K562 (cell line): ENCODE results near the gene BGLAP. TPM values are rescaled to one million over a fixed set of nuclear protein-coding genes. Genes with fewer than 3 reads are reported as not detected.

Experiments used
- ATAC-seq: fragments of 200-7000 bp; cut with Tn5 transposase; 3 replicates; pipeline ENCODE4 v1.9.1; 2020; ENCODE audit warnings: moderate library complexity
- BruUV-seq: library from RNA; stranded (reverse); fragments of 400-500 nt; replicated peaks from 2 replicates; lab custom pipeline; 2021; lab: Mats Ljungman, UMichigan
- CTCF ChIA-PET: fragments of 300-600 bp; formaldehyde crosslinking; extraction: SDS; loops from one replicate; lab custom pipeline; 2021; ENCODE audit warnings: low intra/inter-chr PET ratio; lab: Yijun Ruan, JAX
- POLR2A ChIA-PET: fragments of 300-600, 350-650 bp; sonication (Branson Sonifier 250); formaldehyde crosslinking; extraction: SDS; loops from one replicate; lab custom pipeline; 2021; ENCODE audit warnings: antibody characterized with exemption, inconsistent platforms; lab: Yijun Ruan, JAX
- DNase-seq, 4 experiments: peaks; one replicate each; pipeline versions ENCODE4 v3.0.0 to v3.0.0-alpha.2; 2011 to 2018; ENCODE audit warnings: low spot score in 3 of 4, mixed read lengths in 3 of 4; ENCODE audit errors: extremely low read depth in 1 of 4
- FAIRE-seq: peaks from 2 replicates; lab custom pipeline; 2011; peaks lifted over from hg19 to GRCh38; lab: Jason Lieb, UNC
- H2AFZ ChIP-seq: 2 replicates; pipeline ENCODE4 v1.6.0; 2011; ENCODE audit warnings: low read depth, low read length, control low read depth, inconsistent platforms
- H3K27ac ChIP-seq: fragments of 200-600 bp; 3 replicates; pipeline ENCODE4 v1.8.0; 2011; ENCODE audit warnings: low read depth, mild to moderate bottlenecking, control low read depth, inconsistent platforms, low read length, moderate library complexity, mixed read lengths; ENCODE audit errors: extremely low read depth
- H3K27me3 ChIP-seq, 2 experiments: fragments of 300-600 bp in 1 of 2; 2 replicates in 1 of 2; 3 replicates in 1 of 2; pipeline versions ENCODE4 v1.6.0 to v1.8.0; 2011; ENCODE audit warnings: inconsistent platforms in 2 of 2, low read length in 2 of 2, mild to moderate bottlenecking in 1 of 2, mixed read lengths in 1 of 2, moderate library complexity in 1 of 2; ENCODE audit not compliant: control insufficient read depth in 2 of 2, insufficient read depth in 2 of 2
- H3K36me3 ChIP-seq: fragments of 300-600 bp; 3 replicates; pipeline ENCODE4 v1.8.0; 2011; ENCODE audit warnings: mild to moderate bottlenecking, low read length, inconsistent platforms; ENCODE audit not compliant: control insufficient read depth, insufficient read depth
- H3K4me1 ChIP-seq, 2 experiments: fragments of 200-600 bp in 1 of 2; replicated peaks in 1 of 2; 2 replicates in 1 of 2; 3 replicates in 1 of 2; pipeline versions ENCODE4 v1.5.1 to v1.8.0; 2011; ENCODE audit warnings: inconsistent platforms in 2 of 2, low read length in 2 of 2, mild to moderate bottlenecking in 1 of 2, mixed read lengths in 1 of 2, moderate library complexity in 1 of 2; ENCODE audit not compliant: control insufficient read depth in 2 of 2, insufficient read depth in 2 of 2
- H3K4me2 ChIP-seq: 2 replicates; pipeline ENCODE4 v1.6.1; 2011; ENCODE audit warnings: low read length, control low read depth, inconsistent platforms, mixed read lengths; ENCODE audit not compliant: insufficient read depth
- H3K4me3 ChIP-seq: fragments of 200-600 bp; sonication (generic), shearing (Covaris generic); 2 replicates; pipeline ENCODE4 v1.5.1; 2016; ENCODE audit warnings: control low read depth, inconsistent platforms
- H3K79me2 ChIP-seq: fragments of 200-600 bp; 3 replicates; pipeline ENCODE4 v1.8.0; 2011; ENCODE audit warnings: low read length, inconsistent platforms; ENCODE audit not compliant: control insufficient read depth, insufficient read depth
- H3K9ac ChIP-seq, 2 experiments: 2 replicates each; pipeline versions ENCODE4 v1.6.0 to v1.6.1; 2011; ENCODE audit warnings: low read depth in 2 of 2, low read length in 2 of 2, control low read depth in 1 of 2, inconsistent platforms in 1 of 2, mild to moderate bottlenecking in 1 of 2, mixed read lengths in 1 of 2; ENCODE audit not compliant: insufficient read depth in 1 of 2
- H3K9me1 ChIP-seq: one replicate; pipeline ENCODE4 v1.6.0; 2011; ENCODE audit warnings: inconsistent platforms, mild to moderate bottlenecking, low read length, moderate library complexity; ENCODE audit not compliant: control insufficient read depth, insufficient read depth
- H3K9me3 ChIP-seq: replicated peaks from 2 replicates; pipeline ENCODE4 v1.5.1; 2011; ENCODE audit warnings: low read depth, low read length, inconsistent platforms; ENCODE audit not compliant: control insufficient read depth, insufficient read depth
- H4K20me1 ChIP-seq: replicated peaks from 2 replicates; pipeline ENCODE4 v1.6.1; 2011; ENCODE audit warnings: low read length, inconsistent platforms, mixed read lengths; ENCODE audit not compliant: control insufficient read depth, insufficient read depth
- BHLHE40 ChIP-seq: IDR thresholded peaks from 2 replicates; pipeline ENCODE4 v1.6.1; 2011; ENCODE audit warnings: low read length, improper control_type of control experiment
- DACH1 ChIP-seq: fragments of 450-650 bp; IDR thresholded peaks from 2 replicates; pipeline ENCODE4 v1.6.1; 2018; ENCODE audit not compliant: partially characterized antibody
- HIVEP1 ChIP-seq: fragments of 250-450 bp; sonication (Bioruptor Pico); IDR thresholded peaks from 2 replicates; pipeline ENCODE4 v1.4.0; 2020; ENCODE audit warnings: mild to moderate bottlenecking
- MAZ ChIP-seq, 2 experiments: fragments of 450-650 bp in 1 of 2; sonication (generic) in 1 of 2; formaldehyde crosslinking; IDR thresholded peaks in 1 of 2; conservative IDR thresholded peaks in 1 of 2; 2 replicates each; pipeline versions ENCODE4 v1.4.0 to v1.5.0; 2020; ENCODE audit warnings: mild to moderate bottlenecking in 1 of 2, missing genetic modification reagents in 1 of 2
- PURB ChIP-seq: sonication (generic); formaldehyde crosslinking; IDR thresholded peaks from 2 replicates; pipeline ENCODE4 v1.9.0; 2021; ENCODE audit warnings: low read depth, mild to moderate bottlenecking, missing genetic modification reagents
- SMARCA5 ChIP-seq: fragments of 450-650 bp; IDR thresholded peaks from 2 replicates; pipeline ENCODE4 v1.6.1; 2016
- WGBS: fragments of 100-300 bp; shearing (Covaris generic); methylation state at CpG from one replicate; pipeline ENCODE4 v1.1.6; 2016; ENCODE audit warnings: low coverage, mixed read lengths; ENCODE audit not compliant: insufficient coverage; ENCODE audit errors: missing lambda C conversion rate; 5-methylcytosine and 5-hydroxymethylcytosine counted together
- in situ Hi-C: fragments of 300-500 bp; cut with MboI; formaldehyde crosslinking; loops from 4 replicates; pipeline ENCODE4 v1.15.0; 2018; ENCODE audit warnings: inconsistent platforms, mixed read lengths
- intact Hi-C: fragments of 100-400 bp; cut with micrococcal nuclease; formaldehyde crosslinking; loops from 2 replicates; pipeline ENCODE4 v1.14.2; 2022
- polyA plus RNA-seq, 8 experiments: library from polyadenylated mRNA; depleted of rRNA in 4 of 8; stranded (reverse) in 5 of 8; unstranded in 3 of 8; fragments of >200 nt; fragmentation: Nextera tagmentation in 2 of 8; fragmentation: Illumina TruSeq in 1 of 8; extraction: Ambion mirVana in 2 of 8; extraction: Trizol in 1 of 8; gene quantifications; 2 replicates each; pipeline versions ENCODE4 v1.2.1 to v1.2.3, GENCODE V29; 2011 to 2014; ENCODE audit warnings: inconsistent platforms in 1 of 8, missing spikeins in 1 of 8
- total RNA-seq, 7 experiments: library from RNA; depleted of rRNA in 6 of 7; stranded (reverse); fragments of >200 nt in 6 of 7; fragmentation: Illumina TruSeq in 2 of 7; extraction: Trizol in 2 of 7; gene quantifications; 2 replicates each; pipeline versions ENCODE4 v1.2.1 to v1.2.3, GENCODE V29; 2011 to 2021; ENCODE audit warnings: low replicate concordance in 1 of 7
- TF ChIP-seq, protein P1 (sequence below), 2 experiments: fragments of 250-450 bp in 1 of 2; fragments of 450-650 bp in 1 of 2; sonication (Bioruptor Pico) in 1 of 2; IDR thresholded peaks; 2 replicates each; pipeline versions ENCODE4 v1.6.1 to v1.8.0; 2016 to 2021; ENCODE audit warnings: mild to moderate bottlenecking in 2 of 2, moderate library complexity in 2 of 2, missing compliant biosample characterization in 1 of 2, missing genetic modification characterization in 1 of 2
- TF ChIP-seq, protein P2 (sequence below), 2 experiments: fragments of 450-650 bp in 1 of 2; IDR thresholded peaks; 2 replicates each; pipeline ENCODE4 v1.6.1; 2011 to 2017; ENCODE audit warnings: low read depth in 2 of 2, antibody characterized with exemption in 1 of 2, borderline replicate concordance in 1 of 2, low read length in 1 of 2, mild to moderate bottlenecking in 1 of 2, mixed read lengths in 1 of 2; ENCODE audit not compliant: control insufficient read depth in 1 of 2
- TF ChIP-seq, protein P3 (sequence below): sonication (generic); formaldehyde crosslinking; IDR thresholded peaks from 2 replicates; pipeline ENCODE4 v1.8.0; 2022; ENCODE audit warnings: missing genetic modification reagents, mild to moderate bottlenecking, moderate library complexity, borderline replicate concordance

Gene BGLAP
- total and polyA plus RNA-seq, 9 of the 15 experiments (the other 6 are each of a cell fraction or from before 2014, with no cell fraction given), result 0.15 to 1.4 (median 0.28) TPM; not detected in 3

DNA sequence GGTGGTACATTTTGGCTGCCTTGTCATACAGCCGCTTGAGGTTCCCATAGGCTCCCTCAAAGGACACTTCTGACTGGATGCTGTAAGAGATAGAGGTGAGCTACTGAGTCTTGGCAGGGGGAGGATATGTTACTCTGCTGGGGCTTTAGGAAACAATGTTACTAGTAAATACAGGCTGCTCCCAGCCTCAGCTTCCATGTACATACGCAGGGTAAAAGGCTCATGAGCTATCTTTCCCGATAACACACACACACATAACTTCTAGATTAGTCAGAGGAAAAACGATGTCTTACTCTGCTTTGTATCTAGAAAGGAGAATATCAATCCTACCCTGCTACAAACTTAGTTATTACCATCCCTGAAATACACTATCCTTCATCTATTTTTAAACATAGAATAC lies 26.4 kb downstream of the BGLAP start:
- Histone ChIP-seq H3K4me1 (no peaks in the 10 kb centered on the region), H3K27ac (no peak overlapping the region), H3K4me3 (no peak overlapping the region), H2AFZ (no peak overlapping the region), H3K9me3 (no peaks in the 10 kb centered on the region), H3K9ac (no peak overlapping the region; a peak in 1 of 4 replicates), H3K36me3 (peaks cover 92% of the 10 kb centered on the region), H3K4me2 (no peak overlapping the region), H4K20me1 (0 out of 2 replicates have a peak, but pooled peaks cover 5% of the 10 kb centered on the region), H3K9me1 (no peaks in the 10 kb centered on the region), H3K79me2 (no peaks in the 10 kb centered on the region), H3K27me3 (no peaks in the 10 kb centered on the region)
- ChIA-PET POLR2A (interaction anchor here (7.5 kb wide), 1 partner anchor 15 kb away, joined by 63 read pairs; the partner anchor contains the start of genes SMG5 and TMEM79), CTCF (no interaction called here)
- in situ Hi-C loops (no loop called here), intact Hi-C loops (no loop called here)
- no peak for DNase-seq
- no peak for FAIRE-seq
- no TSS peak for BruUV-seq
- ATAC-seq, result no peak
- WGBS, result 85% methylated on average over 4 of the region's 4 CpGs
- TF ChIP-seq MAZ (CRISPR knock-in tag; conservative IDR thresholded peaks at IDR 0.05 in 1 of 2, IDR thresholded peaks at IDR 0.05 in 1 of 2) (no peak), DACH1 (no peak), BHLHE40 (no peak)
- TF ChIP-seq, protein P1, sequence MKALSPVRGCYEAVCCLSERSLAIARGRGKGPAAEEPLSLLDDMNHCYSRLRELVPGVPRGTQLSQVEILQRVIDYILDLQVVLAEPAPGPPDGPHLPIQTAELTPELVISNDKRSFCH (CRISPR knock-in tag; IDR thresholded peaks at IDR 0.05), result no peak
- TF ChIP-seq, protein P1 (tag; IDR thresholded peaks at IDR 0.05), result no peak

DNA sequence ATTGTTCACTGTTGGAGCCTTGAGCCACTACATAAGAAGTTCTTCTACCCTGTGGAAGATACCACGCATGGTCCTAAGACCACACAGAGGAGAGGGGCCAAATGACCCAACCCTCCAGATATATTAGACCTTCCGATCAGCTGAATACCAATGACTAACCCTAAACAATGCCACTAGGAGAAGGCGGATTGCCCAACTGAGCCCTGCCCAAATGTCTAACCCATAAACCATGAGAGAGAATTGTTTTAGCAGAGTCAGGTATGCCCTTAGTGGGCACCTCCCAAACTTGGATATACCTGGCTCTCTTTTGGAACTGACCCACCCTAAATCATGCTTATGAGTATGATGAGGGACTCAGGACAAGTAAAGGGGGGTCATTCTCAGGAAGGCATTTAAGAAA lies 28.3 kb downstream of the BGLAP start:
- H3K4me1 ChIP-seq, result no peaks in the 10 kb centered on the region
- in situ Hi-C loops (no loop called here), intact Hi-C loops (no loop called here)
- no peak for FAIRE-seq
- ChIA-PET CTCF (no interaction called here), POLR2A (interaction anchor here (1.1 to 7.5 kb wide), 3 partner anchors 13 to 77 kb away, joined by 3 to 63 read pairs (median 3); partner anchors contain the start of genes SMG5 and TMEM79)
- no peak overlapping the region for H3K9ac ChIP-seq
- ATAC-seq, result no peak
- no peak overlapping the region for H3K4me2 ChIP-seq
- no peaks in the 10 kb centered on the region for H3K9me3 ChIP-seq
- H3K79me2 ChIP-seq, result no peaks in the 10 kb centered on the region
- no peak for DNase-seq
- peaks cover 95% of the 10 kb centered on the region for H3K36me3 ChIP-seq
- H3K27ac ChIP-seq, result no peak overlapping the region
- H3K9me1 ChIP-seq, result no peaks in the 10 kb centered on the region
- H3K4me3 ChIP-seq, result no peak overlapping the region
- 0 out of 2 replicates have a peak, but pooled peaks cover 5% of the 10 kb centered on the region for H4K20me1 ChIP-seq
- H3K27me3 ChIP-seq, result no peaks in the 10 kb centered on the region
- 95% methylated on average over 3 of the region's 3 CpGs for WGBS
- BruUV-seq, result no TSS peak
- H2AFZ ChIP-seq, result no peak overlapping the region
- TF ChIP-seq SMARCA5 (no peak), PURB (CRISPR knock-in tag) (no peak), HIVEP1 (no peak)
- TF ChIP-seq, protein P2, sequence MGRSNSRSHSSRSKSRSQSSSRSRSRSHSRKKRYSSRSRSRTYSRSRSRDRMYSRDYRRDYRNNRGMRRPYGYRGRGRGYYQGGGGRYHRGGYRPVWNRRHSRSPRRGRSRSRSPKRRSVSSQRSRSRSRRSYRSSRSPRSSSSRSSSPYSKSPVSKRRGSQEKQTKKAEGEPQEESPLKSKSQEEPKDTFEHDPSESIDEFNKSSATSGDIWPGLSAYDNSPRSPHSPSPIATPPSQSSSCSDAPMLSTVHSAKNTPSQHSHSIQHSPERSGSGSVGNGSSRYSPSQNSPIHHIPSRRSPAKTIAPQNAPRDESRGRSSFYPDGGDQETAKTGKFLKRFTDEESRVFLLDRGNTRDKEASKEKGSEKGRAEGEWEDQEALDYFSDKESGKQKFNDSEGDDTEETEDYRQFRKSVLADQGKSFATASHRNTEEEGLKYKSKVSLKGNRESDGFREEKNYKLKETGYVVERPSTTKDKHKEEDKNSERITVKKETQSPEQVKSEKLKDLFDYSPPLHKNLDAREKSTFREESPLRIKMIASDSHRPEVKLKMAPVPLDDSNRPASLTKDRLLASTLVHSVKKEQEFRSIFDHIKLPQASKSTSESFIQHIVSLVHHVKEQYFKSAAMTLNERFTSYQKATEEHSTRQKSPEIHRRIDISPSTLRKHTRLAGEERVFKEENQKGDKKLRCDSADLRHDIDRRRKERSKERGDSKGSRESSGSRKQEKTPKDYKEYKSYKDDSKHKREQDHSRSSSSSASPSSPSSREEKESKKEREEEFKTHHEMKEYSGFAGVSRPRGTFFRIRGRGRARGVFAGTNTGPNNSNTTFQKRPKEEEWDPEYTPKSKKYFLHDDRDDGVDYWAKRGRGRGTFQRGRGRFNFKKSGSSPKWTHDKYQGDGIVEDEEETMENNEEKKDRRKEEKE (IDR thresholded peaks at IDR 0.05; ENCODE audit: borderline replicate concordance in 1 of 2, control insufficient read depth in 1 of 2, low read depth in 2 of 2, low read length in 1 of 2), result no peak
- TF ChIP-seq, protein P3, sequence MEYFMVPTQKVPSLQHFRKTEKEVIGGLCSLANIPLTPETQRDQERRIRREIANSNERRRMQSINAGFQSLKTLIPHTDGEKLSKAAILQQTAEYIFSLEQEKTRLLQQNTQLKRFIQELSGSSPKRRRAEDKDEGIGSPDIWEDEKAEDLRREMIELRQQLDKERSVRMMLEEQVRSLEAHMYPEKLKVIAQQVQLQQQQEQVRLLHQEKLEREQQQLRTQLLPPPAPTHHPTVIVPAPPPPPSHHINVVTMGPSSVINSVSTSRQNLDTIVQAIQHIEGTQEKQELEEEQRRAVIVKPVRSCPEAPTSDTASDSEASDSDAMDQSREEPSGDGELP (CRISPR knock-in tag), result no peak
